NB4 (cell line): Measurements from ENCODE around the gene OR4Q3.
"Not testable (repeated sequence)": the region's sequence is repeated elsewhere in the genome, so short reads cannot be mapped to it uniquely, and the experiment has no call there.

Source experiments
- DNase-seq: peaks from one replicate; pipeline ENCODE4 v3.0.0; 2010; ENCODE audit warnings: low read depth
- H3K4me3 ChIP-seq: one replicate; pipeline ENCODE4 v1.5.1; 2011; ENCODE audit warnings: mild to moderate bottlenecking, low read depth, low read length, moderate library complexity
- MYC ChIP-seq: IDR thresholded peaks from 2 replicates; pipeline ENCODE4 v1.6.1; 2011; ENCODE audit warnings: low read depth, low read length
- POLR2A ChIP-seq: IDR thresholded peaks from 2 replicates; pipeline ENCODE4 v1.6.1; 2011; ENCODE audit warnings: mild to moderate bottlenecking; ENCODE audit not compliant: insufficient read length; ENCODE audit errors: extremely low read depth
- TF ChIP-seq, protein P1 (sequence below): IDR thresholded peaks from one replicate; pipeline ENCODE4 v1.5.1; 2012; ENCODE audit warnings: low read depth, low read length
- TF ChIP-seq, protein P2 (sequence below): IDR thresholded peaks from 2 replicates; pipeline ENCODE4 v1.6.1; 2011; ENCODE audit warnings: low read depth, low read length

OR4Q3 gene

DNA sequence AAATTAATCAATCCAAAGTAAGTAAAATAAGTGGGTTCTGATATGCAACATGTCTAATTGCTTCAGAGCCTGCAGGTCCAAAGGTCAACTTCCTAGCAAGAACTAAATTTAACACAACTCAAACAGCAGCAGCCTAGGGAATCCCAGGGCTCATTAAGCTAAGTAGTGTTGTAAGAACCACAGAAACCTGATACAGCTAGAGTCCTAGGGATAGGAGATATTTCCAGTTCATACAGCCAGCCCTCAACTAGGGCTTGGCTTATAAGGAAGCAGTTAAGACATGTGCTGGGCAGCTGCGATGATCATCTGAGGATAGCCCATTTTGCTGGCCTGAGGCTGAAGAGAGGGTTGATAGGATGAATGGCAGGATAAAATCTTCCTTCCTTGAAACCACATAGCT is at the start of gene OR4Q3:
OR4Q3 (plus strand) TSS at position 316 of the 400 bp plus-strand sequence.
- TF ChIP-seq MYC = no peak
- no peak for DNase-seq
- H3K4me3 ChIP-seq = no peak within 1 kb of the TSS

DNA sequence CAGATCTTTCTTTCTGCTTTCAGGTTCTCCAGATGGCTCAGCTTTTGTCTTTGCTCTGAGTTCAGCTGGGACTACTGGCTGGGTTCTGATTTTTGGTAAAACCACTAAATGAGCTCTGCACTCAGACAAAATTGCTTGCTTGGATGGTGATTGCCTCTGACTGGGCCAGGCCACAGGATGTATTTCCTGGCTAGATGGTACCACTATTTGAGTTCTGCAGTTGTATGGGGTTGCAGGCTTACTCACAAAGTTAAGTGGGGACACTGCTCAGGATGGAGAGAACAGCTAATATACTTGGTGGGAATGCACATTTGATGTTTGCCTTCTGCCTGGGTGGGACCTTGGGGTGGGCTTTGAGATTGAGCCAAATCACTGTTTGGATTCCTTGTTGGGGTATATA is 14.0 kb upstream of the OR4Q3 start:
- H3K4me3 ChIP-seq = no peak overlapping the region
- no peak for DNase-seq
- no peak for TF ChIP-seq POLR2A

DNA sequence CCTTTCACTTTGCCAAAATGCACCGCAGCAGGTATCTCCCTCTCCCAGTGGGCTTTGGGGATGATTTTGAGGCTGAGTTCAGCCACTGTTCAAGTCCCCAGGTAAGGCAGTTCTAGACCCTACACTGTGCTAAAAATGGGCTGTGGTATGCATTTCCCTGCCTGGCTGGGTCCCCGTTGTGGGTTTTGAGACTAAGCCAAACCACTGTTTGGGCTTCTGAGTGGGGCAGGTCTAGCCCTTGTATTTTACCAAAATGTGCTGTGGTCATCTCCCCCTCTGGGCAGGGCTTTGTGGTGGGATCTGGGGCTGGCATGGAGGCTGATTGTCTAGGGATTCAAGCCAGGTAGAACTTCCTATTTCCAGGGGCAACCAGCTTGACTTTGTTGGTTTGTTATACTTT is 13.6 kb upstream of the OR4Q3 start:
- no peak for TF ChIP-seq POLR2A
- TF ChIP-seq, protein P1, sequence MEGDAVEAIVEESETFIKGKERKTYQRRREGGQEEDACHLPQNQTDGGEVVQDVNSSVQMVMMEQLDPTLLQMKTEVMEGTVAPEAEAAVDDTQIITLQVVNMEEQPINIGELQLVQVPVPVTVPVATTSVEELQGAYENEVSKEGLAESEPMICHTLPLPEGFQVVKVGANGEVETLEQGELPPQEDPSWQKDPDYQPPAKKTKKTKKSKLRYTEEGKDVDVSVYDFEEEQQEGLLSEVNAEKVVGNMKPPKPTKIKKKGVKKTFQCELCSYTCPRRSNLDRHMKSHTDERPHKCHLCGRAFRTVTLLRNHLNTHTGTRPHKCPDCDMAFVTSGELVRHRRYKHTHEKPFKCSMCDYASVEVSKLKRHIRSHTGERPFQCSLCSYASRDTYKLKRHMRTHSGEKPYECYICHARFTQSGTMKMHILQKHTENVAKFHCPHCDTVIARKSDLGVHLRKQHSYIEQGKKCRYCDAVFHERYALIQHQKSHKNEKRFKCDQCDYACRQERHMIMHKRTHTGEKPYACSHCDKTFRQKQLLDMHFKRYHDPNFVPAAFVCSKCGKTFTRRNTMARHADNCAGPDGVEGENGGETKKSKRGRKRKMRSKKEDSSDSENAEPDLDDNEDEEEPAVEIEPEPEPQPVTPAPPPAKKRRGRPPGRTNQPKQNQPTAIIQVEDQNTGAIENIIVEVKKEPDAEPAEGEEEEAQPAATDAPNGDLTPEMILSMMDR = no peak
- TF ChIP-seq, protein P2, sequence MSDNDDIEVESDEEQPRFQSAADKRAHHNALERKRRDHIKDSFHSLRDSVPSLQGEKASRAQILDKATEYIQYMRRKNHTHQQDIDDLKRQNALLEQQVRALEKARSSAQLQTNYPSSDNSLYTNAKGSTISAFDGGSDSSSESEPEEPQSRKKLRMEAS = no peak
- TF ChIP-seq MYC = no peak
- no peak for DNase-seq
- H3K4me3 ChIP-seq = no peak overlapping the region

DNA sequence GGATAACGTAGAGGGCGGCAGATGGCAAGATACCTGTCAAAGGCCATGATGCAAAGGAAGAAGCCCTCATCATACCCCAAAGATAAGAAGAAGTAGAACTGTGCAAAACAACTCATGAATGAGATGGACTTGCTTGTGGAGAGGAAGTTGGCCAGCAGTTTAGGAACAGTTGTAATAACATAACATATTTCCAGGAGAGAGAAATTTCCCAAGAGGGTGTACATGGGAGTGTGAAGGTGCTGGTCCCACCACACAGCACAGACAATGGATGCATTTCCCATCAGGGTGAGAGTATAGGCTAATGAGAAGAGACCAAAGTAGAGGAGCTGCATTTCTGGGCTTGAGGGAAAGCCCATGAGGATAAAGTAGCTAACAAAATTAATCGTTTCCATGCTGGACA is 9.5 kb upstream of the OR4Q3 start:
- not testable (repeated sequence) for H3K4me3 ChIP-seq, DNase-seq

DNA sequence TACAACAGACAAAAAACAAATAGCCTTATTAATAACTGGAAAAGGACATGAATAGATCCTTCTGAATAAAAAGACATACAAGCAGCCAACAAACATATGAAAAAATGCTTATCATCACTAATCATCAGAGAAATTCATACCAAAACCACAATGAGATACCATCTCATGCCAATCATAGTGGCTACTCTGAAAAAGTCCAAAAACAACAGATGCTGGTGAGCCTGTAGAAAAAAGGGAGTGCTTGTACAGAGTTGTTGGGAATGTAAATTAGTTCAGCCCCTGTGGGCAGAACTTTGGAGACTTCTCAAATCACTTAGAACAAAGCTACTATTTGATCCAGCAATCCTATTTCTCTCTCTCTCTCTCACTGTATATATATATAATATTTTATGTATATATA is 8.9 kb downstream of the OR4Q3 start:
- H3K4me3 ChIP-seq, DNase-seq: not testable (repeated sequence)

DNA sequence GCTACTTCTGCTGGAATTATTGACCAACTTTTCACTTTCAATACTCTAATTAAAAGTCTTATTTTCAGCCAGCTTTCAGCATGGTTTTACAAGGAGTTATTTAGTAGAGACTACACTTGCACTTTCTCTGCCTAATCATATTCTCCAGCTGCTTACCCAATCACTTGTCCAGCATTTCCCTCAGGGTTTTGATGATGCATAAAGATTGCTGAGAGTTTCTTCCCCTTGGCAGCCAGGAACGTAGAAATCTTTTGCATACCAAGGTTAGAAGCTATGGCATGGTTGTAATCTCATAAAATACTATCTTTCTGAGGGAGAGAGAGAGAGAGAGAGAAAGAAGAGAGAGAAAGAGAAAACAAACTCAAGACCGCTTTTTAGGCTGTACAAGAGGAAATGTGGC is 10.8 kb downstream of the OR4Q3 start:
- H3K4me3 ChIP-seq = no peak overlapping the region
- DNase-seq = no peak
- TF ChIP-seq, protein P2 = no peak
- TF ChIP-seq MYC = no peak
- TF ChIP-seq POLR2A = no peak
- TF ChIP-seq, protein P1 = no peak

DNA sequence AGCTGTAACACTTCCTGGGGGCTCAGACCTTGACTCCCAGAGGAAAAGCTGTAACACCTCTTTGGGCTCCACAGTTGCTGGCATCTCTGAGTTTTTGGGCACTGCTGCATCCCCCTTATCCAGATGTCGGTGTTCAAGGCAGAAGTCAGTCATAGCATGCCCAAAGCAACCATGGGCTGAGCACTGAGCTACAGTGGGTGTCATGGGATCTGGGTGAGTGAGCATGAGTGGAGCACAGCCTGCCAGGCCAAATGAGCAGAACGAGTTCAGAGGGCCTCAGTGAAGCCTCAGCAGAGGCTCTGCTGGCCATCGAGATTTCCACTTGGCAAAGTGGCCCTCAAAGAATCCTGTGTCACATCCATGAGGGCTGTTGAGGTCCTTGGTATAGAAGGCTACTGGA is 28.1 kb downstream of the OR4Q3 start:
- not testable (repeated sequence) for H3K4me3 ChIP-seq, DNase-seq

DNA sequence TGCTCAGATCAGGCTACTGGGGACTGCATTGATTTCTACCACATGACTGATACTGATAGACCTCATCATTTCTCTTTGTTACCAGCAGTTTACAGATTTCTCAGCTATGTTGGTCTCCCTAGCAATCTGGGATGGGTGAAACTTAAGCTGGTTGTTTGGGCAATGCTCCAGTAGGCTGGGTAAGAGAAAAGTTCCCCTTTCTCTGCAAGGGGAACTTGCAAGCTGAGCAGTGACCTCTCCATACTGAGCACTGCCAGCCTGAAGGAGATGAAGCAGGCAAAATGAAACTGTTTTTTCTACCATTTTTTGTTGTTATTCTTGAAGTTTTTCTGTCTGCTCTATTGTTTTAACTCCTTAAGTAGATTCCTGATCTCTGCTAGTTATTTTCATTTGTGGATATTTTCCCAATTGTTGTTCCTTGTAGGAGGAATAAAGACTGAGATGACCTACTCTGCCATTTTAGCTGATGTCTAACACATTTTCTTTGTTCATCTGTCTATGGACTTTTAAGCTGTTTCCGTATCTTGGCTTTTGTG is 28.6 kb downstream of the OR4Q3 start:
- no peak for TF ChIP-seq POLR2A
- TF ChIP-seq MYC = no peak
- TF ChIP-seq, protein P2 = no peak

DNA sequence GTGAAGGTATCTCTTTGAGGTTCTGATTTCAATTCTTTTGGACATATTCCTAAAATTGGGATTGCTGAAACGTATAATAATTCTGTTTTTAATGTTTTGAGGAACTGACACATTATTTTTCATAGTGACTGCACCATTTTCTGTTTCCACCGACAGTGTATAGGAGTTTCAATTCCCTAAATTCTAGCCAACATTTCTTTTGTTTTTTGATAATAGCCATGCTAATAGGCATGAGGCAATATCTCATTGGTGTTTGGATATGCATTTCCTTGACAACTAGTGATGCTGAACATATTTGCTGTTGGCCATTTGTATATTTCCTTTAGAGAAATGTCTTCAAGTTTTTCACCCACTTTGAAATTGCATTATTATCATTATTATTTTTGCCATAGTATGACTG is 29.1 kb downstream of the OR4Q3 start:
- not testable (repeated sequence) for H3K4me3 ChIP-seq, DNase-seq

More for the DNA sequence above, 28.6 kb downstream of the OR4Q3 start:
- no peak overlapping the region for H3K4me3 ChIP-seq
- DNase-seq = no peak

DNA sequence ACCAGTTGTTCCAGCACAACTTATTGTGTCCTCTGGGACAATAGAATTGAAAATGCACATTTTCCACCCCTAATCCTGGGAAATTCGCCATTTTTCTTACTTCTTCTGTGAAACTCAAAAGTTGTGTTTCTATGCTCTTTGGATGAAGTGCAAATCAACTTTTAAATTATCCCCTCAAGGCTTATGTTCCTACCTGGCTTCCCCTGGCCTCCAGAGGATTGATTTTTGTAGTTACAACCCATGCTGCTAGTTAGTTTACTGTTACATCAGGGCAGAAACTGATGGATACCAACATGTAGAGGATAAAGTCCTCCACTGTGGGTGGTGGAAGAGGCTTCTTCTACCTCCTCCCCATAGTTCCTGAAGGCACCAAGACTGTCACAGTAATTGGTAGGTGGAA is 29.8 kb downstream of the OR4Q3 start, which contains the start of gene OR4M1:
OR4M1 (plus strand) TSS at position 301 of the 400 bp plus-strand sequence. CDS start 6,819 bp downstream, outside the sequence.
- not testable (repeated sequence) for H3K4me3 ChIP-seq, DNase-seq

DNA sequence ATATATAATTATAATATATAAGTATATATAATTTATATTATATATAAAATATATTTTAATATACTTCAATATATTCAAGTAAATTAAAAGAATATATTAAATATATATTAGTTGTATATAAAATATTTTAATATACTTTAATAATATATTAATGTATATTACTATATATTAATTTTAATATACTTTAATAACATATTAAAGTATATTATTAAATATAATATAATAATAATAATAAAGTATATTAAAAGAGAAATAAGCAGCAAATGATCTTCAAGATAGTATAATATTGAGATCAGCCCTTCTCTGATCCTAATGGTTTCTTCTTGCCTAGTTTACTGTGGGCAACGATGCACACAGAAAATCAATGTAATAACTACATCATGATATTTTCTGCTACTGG is 32.2 kb downstream of the OR4Q3 start:
- DNase-seq = no peak
- TF ChIP-seq POLR2A = no peak
- TF ChIP-seq, protein P1 = no peak
- no peak overlapping the region for H3K4me3 ChIP-seq

DNA sequence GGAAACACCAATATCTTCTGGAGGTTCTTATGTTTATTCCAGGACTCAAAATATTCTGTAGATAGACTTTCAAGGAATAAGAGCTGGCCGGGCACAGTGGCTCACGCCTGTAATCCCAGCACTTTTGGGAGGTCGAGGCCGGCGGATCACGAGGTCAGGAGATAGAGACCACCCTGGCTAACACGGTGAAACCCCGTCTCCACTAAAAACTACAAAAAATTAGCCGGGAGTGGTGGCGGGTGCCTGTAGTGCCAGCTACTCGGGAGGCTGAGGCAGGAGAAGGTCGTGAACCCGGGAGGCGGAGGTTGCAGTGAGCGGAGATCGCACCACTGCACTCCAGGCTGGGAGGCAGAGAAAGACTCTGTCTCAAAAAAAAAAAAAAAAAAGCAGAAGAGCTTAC is 42.5 kb downstream of the OR4Q3 start:
- DNase-seq, H3K4me3 ChIP-seq: not testable (repeated sequence)

DNA sequence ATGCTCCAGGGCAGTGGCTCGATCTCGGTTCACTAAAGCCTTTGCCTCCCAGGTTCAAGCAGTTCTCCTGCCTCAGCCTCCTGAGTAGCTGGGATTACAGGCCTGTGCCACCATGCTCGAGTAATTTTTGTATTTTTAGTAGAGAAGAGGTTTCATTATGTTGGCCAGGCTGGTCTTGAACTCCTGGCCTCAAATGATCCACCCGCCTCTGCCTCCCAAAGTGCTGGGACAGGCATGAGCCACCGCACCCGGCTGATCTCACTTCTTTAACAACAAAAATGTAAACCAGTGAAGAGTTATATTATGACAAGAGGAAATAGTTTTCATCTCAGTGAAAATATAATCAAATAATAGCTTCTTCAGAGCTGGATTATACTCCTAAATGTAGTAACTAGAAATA is 43.9 kb downstream of the OR4Q3 start:
- not testable (repeated sequence) for DNase-seq, H3K4me3 ChIP-seq

DNA sequence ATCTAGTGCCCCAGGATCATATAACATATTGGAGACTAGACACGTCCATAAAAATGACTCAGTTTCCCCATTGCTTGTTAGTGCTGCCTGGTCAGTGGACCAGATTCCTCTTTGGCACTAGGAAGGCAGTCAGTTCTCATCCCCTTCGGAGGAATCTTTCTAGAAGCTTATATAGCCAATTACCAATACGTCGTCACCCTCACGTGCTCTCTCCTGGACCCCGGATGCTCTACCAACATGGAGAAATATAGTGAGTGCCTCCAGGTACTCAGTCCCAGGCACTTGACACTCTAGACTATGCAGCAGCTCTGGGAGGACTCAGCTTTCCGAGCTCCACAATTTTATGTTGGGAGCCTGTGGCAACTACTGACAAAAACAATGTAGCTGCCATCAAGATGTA is 44.8 kb downstream of the OR4Q3 start:
- not testable (repeated sequence) for H3K4me3 ChIP-seq, DNase-seq
